Effector memory CD4-positive, alpha-beta T cell (primary cell): ENCODE results near the gene SLC6A17.

Experiments used
- DNase-seq, 3 donors: peaks; one replicate each; pipeline ENCODE4 v3.0.0-alpha.2; 2020
- H3K27ac ChIP-seq: 2 replicates; pipeline ENCODE4 v1.7.0; 2013; ENCODE audit warnings: mild to moderate bottlenecking, low read length, moderate library complexity; ENCODE audit not compliant: insufficient read depth, poor library complexity, severe bottlenecking
- H3K27me3 ChIP-seq: replicated peaks from 2 replicates; pipeline ENCODE4 v1.7.0; 2013; ENCODE audit warnings: mild to moderate bottlenecking, low read length; ENCODE audit not compliant: insufficient read depth, control insufficient read depth, poor library complexity, severe bottlenecking
- H3K36me3 ChIP-seq: 2 replicates; pipeline ENCODE4 v1.7.0; 2013; ENCODE audit warnings: mild to moderate bottlenecking, low read length, moderate library complexity; ENCODE audit not compliant: control insufficient read depth, insufficient read depth
- H3K4me1 ChIP-seq: 2 replicates; pipeline ENCODE4 v1.7.0; 2013; ENCODE audit warnings: low read length, mild to moderate bottlenecking; ENCODE audit not compliant: control insufficient read depth, insufficient read depth, poor library complexity, severe bottlenecking
- H3K4me3 ChIP-seq: 2 replicates; pipeline ENCODE4 v1.7.0; 2013; ENCODE audit warnings: low read length, low read depth, mild to moderate bottlenecking; ENCODE audit not compliant: insufficient read depth, poor library complexity, severe bottlenecking
- H3K9me3 ChIP-seq: 2 replicates; pipeline ENCODE4 v1.7.0; 2013; ENCODE audit warnings: mild to moderate bottlenecking, low read length, moderate library complexity; ENCODE audit not compliant: control insufficient read depth

The SLC6A17 gene

DNA sequence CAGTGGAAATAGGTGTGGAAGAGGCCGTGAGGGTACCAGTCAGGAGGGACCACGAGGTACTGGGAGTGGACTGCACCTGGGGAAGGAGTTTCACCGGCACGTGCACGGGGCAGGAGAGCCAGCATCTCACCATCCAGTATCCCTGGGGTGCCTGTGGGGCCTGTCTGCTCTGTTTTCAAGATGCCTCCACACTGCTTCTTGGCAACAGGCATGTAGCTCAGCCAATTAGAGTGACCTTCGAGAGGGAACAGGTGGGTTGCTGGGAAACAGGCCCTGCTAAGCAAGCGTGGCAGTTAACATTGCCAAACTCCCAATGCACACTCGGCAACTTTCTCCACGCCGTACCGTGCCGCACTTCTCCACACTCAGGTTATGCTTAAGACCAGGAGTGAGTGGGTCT lies 77.5 kb downstream of the SLC6A17 start:
- no peaks in the 10 kb centered on the region for H3K4me1 ChIP-seq
- no peaks in the 10 kb centered on the region for H3K27me3 ChIP-seq
- no peaks in the 10 kb centered on the region for H3K9me3 ChIP-seq

GRCh38 chr1:110228381-110228780 lies 78.1 kb downstream of the SLC6A17 start:
- H3K27me3 ChIP-seq: no peaks in the 10 kb centered on the region
- no peaks in the 10 kb centered on the region for H3K4me1 ChIP-seq
- no peak overlapping the region for H3K27ac ChIP-seq
- no peaks in the 10 kb centered on the region for H3K36me3 ChIP-seq
- no peak overlapping the region for H3K4me3 ChIP-seq
- no peak for DNase-seq
- H3K9me3 ChIP-seq: no peaks in the 10 kb centered on the region

More for the DNA sequence above, 77.5 kb downstream of the SLC6A17 start:
- Histone ChIP-seq H3K36me3 (no peaks in the 10 kb centered on the region), H3K4me3 (no peak overlapping the region), H3K27ac (no peak overlapping the region)
- no peak for DNase-seq

GRCh38 chr1:110228869-110229268 lies 78.6 kb downstream of the SLC6A17 start:
- DNase-seq: no peak
- H3K4me3 ChIP-seq: no peak overlapping the region
- no peaks in the 10 kb centered on the region for H3K9me3 ChIP-seq
- no peaks in the 10 kb centered on the region for H3K36me3 ChIP-seq
- no peak overlapping the region for H3K27ac ChIP-seq
- H3K27me3 ChIP-seq: no peaks in the 10 kb centered on the region
- no peaks in the 10 kb centered on the region for H3K4me1 ChIP-seq

GRCh38 chr1:110229348-110230001 lies 79.2 kb downstream of the SLC6A17 start:
- H3K4me3 ChIP-seq: no peak overlapping the region
- H3K9me3 ChIP-seq: no peaks in the 10 kb centered on the region
- H3K4me1 ChIP-seq: no peaks in the 10 kb centered on the region
- H3K27ac ChIP-seq: no peak overlapping the region
- H3K27me3 ChIP-seq: no peaks in the 10 kb centered on the region
- no peaks in the 10 kb centered on the region for H3K36me3 ChIP-seq
- DNase-seq: no peak

DNA sequence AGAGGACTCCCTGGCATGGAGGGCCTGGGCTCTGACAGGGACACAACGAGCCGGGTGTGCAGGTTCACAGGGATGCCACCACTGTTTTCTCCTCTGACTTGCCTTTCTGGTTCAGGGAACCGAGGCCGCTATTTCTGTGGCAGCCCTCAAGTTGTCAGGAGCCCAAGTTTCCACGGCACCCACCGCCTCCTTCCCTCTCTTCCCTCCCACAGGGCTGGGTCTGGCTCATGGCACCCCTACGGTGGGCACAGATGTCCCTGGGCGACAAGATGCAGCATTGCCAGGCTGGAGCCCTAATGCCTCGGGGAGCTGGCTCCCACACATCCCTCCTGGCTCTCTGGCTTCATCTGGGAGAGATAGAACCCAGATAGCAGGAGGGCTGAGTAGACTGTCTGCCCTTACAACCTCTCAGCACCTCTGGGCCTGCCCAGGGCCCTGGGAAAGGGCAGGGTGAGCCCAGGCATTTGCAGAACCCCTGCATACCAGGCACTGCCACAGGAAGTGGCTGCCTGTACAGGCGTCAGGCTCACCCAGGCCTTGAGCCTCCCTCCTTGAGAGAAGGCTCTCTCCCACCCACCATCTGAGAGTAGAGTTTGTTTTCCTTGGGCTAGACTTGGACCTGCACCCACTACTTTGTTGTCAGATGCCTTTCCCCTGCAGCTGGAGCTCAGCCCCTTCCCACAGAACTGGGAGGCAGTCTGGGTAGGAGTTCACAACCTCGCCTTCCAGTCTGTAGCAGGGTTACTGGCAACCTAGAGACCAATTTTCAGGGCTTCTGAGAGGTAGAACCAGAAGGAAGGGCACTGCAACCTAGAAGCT lies 80.3 kb downstream of the SLC6A17 start:
- no peak overlapping the region for H3K4me3 ChIP-seq
- H3K4me1 ChIP-seq: no peaks in the 10 kb centered on the region

GRCh38 chr1:110233861-110234260 lies 83.6 kb downstream of the SLC6A17 start:
- H3K27ac ChIP-seq: no peak overlapping the region
- no peaks in the 10 kb centered on the region for H3K9me3 ChIP-seq
- H3K4me3 ChIP-seq: no peak overlapping the region
- H3K4me1 ChIP-seq: no peaks in the 10 kb centered on the region
- no peaks in the 10 kb centered on the region for H3K36me3 ChIP-seq
- no peaks in the 10 kb centered on the region for H3K27me3 ChIP-seq
- no peak for DNase-seq

More for the DNA sequence above, 80.3 kb downstream of the SLC6A17 start:
- no peak for DNase-seq
- Histone ChIP-seq H3K27ac (no peak overlapping the region), H3K36me3 (no peaks in the 10 kb centered on the region), H3K9me3 (no peaks in the 10 kb centered on the region), H3K27me3 (no peaks in the 10 kb centered on the region)

DNA sequence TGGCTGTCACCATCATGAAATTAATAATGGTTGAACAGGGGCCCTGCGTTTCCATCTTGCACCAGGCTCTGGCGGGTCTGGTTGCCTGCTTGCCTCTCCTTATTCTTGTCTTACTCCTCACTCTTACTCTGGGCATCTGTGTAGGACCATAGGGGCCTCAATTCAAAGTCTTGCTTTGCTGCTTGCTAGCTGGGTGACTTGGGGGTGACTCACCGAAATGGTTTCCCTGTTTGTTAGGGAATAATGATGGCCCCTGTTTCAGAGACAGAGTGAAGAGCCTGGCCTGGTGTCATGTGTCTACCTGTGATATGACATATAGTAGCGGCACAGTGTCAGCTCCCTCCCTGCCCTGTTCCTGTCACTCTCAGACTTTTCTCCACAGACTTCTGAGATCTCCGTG lies 84.4 kb downstream of the SLC6A17 start:
- Histone ChIP-seq H3K27me3 (no peaks in the 10 kb centered on the region), H3K4me1 (no peaks in the 10 kb centered on the region), H3K9me3 (no peaks in the 10 kb centered on the region), H3K36me3 (no peaks in the 10 kb centered on the region), H3K27ac (no peak overlapping the region), H3K4me3 (no peak overlapping the region)
- no peak for DNase-seq

- no peak for DNase-seq
- no peak overlapping the region for H3K27ac ChIP-seq
- no peaks in the 10 kb centered on the region for H3K27me3 ChIP-seq
- H3K36me3 ChIP-seq: no peaks in the 10 kb centered on the region
- no peaks in the 10 kb centered on the region for H3K9me3 ChIP-seq
- H3K4me1 ChIP-seq: no peaks in the 10 kb centered on the region
- H3K4me3 ChIP-seq: no peak overlapping the region
These were observed 85.0 kb downstream of the SLC6A17 start for GRCh38 chr1:110235181-110235833.

- H3K4me1 ChIP-seq: no peaks in the 10 kb centered on the region
- H3K27me3 ChIP-seq: no peaks in the 10 kb centered on the region
- no peaks in the 10 kb centered on the region for H3K36me3 ChIP-seq
- no peaks in the 10 kb centered on the region for H3K9me3 ChIP-seq
- H3K4me3 ChIP-seq: no peak overlapping the region
- H3K27ac ChIP-seq: no peak overlapping the region
- no peak for DNase-seq
These were observed 85.8 kb downstream of the SLC6A17 start for GRCh38 chr1:110235834-110236682.
